ENCODE measurements around the gene WWOX.

WWOX gene

GRCh38 chr16:78882751-78883150 is 783.3 kb downstream of the WWOX start:
- Histone ChIP-seq H3K27me3 (ENCODE audit: insufficient read depth, low read length) (no peaks in the 10 kb centered on the region), H3K4me1 (ENCODE audit: insufficient read depth, low read length) (no peaks in the 10 kb centered on the region), H2AFZ (ENCODE audit: low read depth, low read length) (no peak overlapping the region), H3K36me3 (ENCODE audit: insufficient read depth, low read length) (no peaks in the 10 kb centered on the region), H3K9me3 (ENCODE audit: low read length) (no peaks in the 10 kb centered on the region), H3K4me3 (ENCODE audit: low read length) (no peak overlapping the region)

GRCh38 chr16:78884204-78884603 is 784.8 kb downstream of the WWOX start:
- Histone ChIP-seq H3K9me3 (ENCODE audit: low read length) (no peaks in the 10 kb centered on the region), H3K4me3 (ENCODE audit: low read length) (no peak overlapping the region), H3K27me3 (ENCODE audit: insufficient read depth, low read length) (no peaks in the 10 kb centered on the region), H2AFZ (ENCODE audit: low read depth, low read length) (no peak overlapping the region), H3K4me1 (ENCODE audit: insufficient read depth, low read length) (no peaks in the 10 kb centered on the region), H3K36me3 (ENCODE audit: insufficient read depth, low read length) (no peaks in the 10 kb centered on the region)

GRCh38 chr16:78889346-78889745 is 789.9 kb downstream of the WWOX start:
- no peaks in the 10 kb centered on the region for H3K36me3 ChIP-seq (ENCODE audit: insufficient read depth, low read length)
- H3K4me3 ChIP-seq (ENCODE audit: low read length) = no peak overlapping the region
- no peak overlapping the region for H2AFZ ChIP-seq (ENCODE audit: low read depth, low read length)
- H3K4me1 ChIP-seq (ENCODE audit: insufficient read depth, low read length) = no peaks in the 10 kb centered on the region
- no peaks in the 10 kb centered on the region for H3K27me3 ChIP-seq (ENCODE audit: insufficient read depth, low read length)
- H3K9me3 ChIP-seq (ENCODE audit: low read length) = no peaks in the 10 kb centered on the region

- H3K27me3 ChIP-seq (ENCODE audit: insufficient read depth, low read length) = no peaks in the 10 kb centered on the region
- no peaks in the 10 kb centered on the region for H3K36me3 ChIP-seq (ENCODE audit: insufficient read depth, low read length)
- no peaks in the 10 kb centered on the region for H3K9me3 ChIP-seq (ENCODE audit: low read length)
- no peak overlapping the region for H2AFZ ChIP-seq (ENCODE audit: low read depth, low read length)
- H3K4me3 ChIP-seq (ENCODE audit: low read length) = no peak overlapping the region
- no peaks in the 10 kb centered on the region for H3K4me1 ChIP-seq (ENCODE audit: insufficient read depth, low read length)
Measured at GRCh38 chr16:78890373-78890895, 791.0 kb downstream of the WWOX start.

- no peak overlapping the region for H3K4me3 ChIP-seq (ENCODE audit: low read length)
Measured at GRCh38 chr16:78892951-78893733, 793.7 kb downstream of the WWOX start.

GRCh38 chr16:78894886-78895285 is 795.4 kb downstream of the WWOX start:
- H3K4me3 ChIP-seq (ENCODE audit: low read length) = no peak overlapping the region
- H3K36me3 ChIP-seq (ENCODE audit: insufficient read depth, low read length) = no peaks in the 10 kb centered on the region
- no peaks in the 10 kb centered on the region for H3K27me3 ChIP-seq (ENCODE audit: insufficient read depth, low read length)
- no peaks in the 10 kb centered on the region for H3K9me3 ChIP-seq (ENCODE audit: low read length)
- no peak overlapping the region for H2AFZ ChIP-seq (ENCODE audit: low read depth, low read length)
- no peaks in the 10 kb centered on the region for H3K4me1 ChIP-seq (ENCODE audit: insufficient read depth, low read length)

More at GRCh38 chr16:78892951-78893733, 793.7 kb downstream of the WWOX start:
- Histone ChIP-seq H2AFZ (ENCODE audit: low read depth, low read length) (no peak overlapping the region), H3K36me3 (ENCODE audit: insufficient read depth, low read length) (no peaks in the 10 kb centered on the region), H3K27me3 (ENCODE audit: insufficient read depth, low read length) (no peaks in the 10 kb centered on the region), H3K4me1 (ENCODE audit: insufficient read depth, low read length) (no peaks in the 10 kb centered on the region), H3K9me3 (ENCODE audit: low read length) (no peaks in the 10 kb centered on the region)

GRCh38 chr16:78895681-78896080 is 796.2 kb downstream of the WWOX start:
- H3K4me3 ChIP-seq (ENCODE audit: low read length) = no peak overlapping the region
- H2AFZ ChIP-seq (ENCODE audit: low read depth, low read length) = no peak overlapping the region
- H3K4me1 ChIP-seq (ENCODE audit: insufficient read depth, low read length) = no peaks in the 10 kb centered on the region
- H3K27me3 ChIP-seq (ENCODE audit: insufficient read depth, low read length) = no peaks in the 10 kb centered on the region
- H3K36me3 ChIP-seq (ENCODE audit: insufficient read depth, low read length) = no peaks in the 10 kb centered on the region
- H3K9me3 ChIP-seq (ENCODE audit: low read length) = no peaks in the 10 kb centered on the region

GRCh38 chr16:78896280-78896679 is 796.8 kb downstream of the WWOX start:
- Histone ChIP-seq H3K4me1 (ENCODE audit: insufficient read depth, low read length) (no peaks in the 10 kb centered on the region), H3K36me3 (ENCODE audit: insufficient read depth, low read length) (no peaks in the 10 kb centered on the region), H3K9me3 (ENCODE audit: low read length) (no peaks in the 10 kb centered on the region), H3K27me3 (ENCODE audit: insufficient read depth, low read length) (no peaks in the 10 kb centered on the region), H3K4me3 (ENCODE audit: low read length) (no peak overlapping the region), H2AFZ (ENCODE audit: low read depth, low read length) (no peak overlapping the region)

- no peaks in the 10 kb centered on the region for H3K9me3 ChIP-seq (ENCODE audit: low read length)
- H2AFZ ChIP-seq (ENCODE audit: low read depth, low read length) = no peak overlapping the region
- no peaks in the 10 kb centered on the region for H3K27me3 ChIP-seq (ENCODE audit: insufficient read depth, low read length)
- no peaks in the 10 kb centered on the region for H3K4me1 ChIP-seq (ENCODE audit: insufficient read depth, low read length)
- no peaks in the 10 kb centered on the region for H3K36me3 ChIP-seq (ENCODE audit: insufficient read depth, low read length)
- H3K4me3 ChIP-seq (ENCODE audit: low read length) = no peak overlapping the region
Measured at GRCh38 chr16:78897299-78897698, 797.8 kb downstream of the WWOX start.

GRCh38 chr16:78900044-78900811 is 800.8 kb downstream of the WWOX start:
- no peaks in the 10 kb centered on the region for H3K4me1 ChIP-seq (ENCODE audit: insufficient read depth, low read length)
- no peaks in the 10 kb centered on the region for H3K36me3 ChIP-seq (ENCODE audit: insufficient read depth, low read length)
- H2AFZ ChIP-seq (ENCODE audit: low read depth, low read length) = no peak overlapping the region
- H3K9me3 ChIP-seq (ENCODE audit: low read length) = no peaks in the 10 kb centered on the region
- H3K27me3 ChIP-seq (ENCODE audit: insufficient read depth, low read length) = no peaks in the 10 kb centered on the region
- no peak overlapping the region for H3K4me3 ChIP-seq (ENCODE audit: low read length)

- H3K36me3 ChIP-seq (ENCODE audit: insufficient read depth, low read length) = no peaks in the 10 kb centered on the region
- H3K9me3 ChIP-seq (ENCODE audit: low read length) = no peaks in the 10 kb centered on the region
- no peaks in the 10 kb centered on the region for H3K27me3 ChIP-seq (ENCODE audit: insufficient read depth, low read length)
- H3K4me1 ChIP-seq (ENCODE audit: insufficient read depth, low read length) = peaks cover 4% of the 10 kb centered on the region
- no peak overlapping the region for H2AFZ ChIP-seq (ENCODE audit: low read depth, low read length)
- H3K4me3 ChIP-seq (ENCODE audit: low read length) = no peak overlapping the region
Measured at GRCh38 chr16:78900966-78901365, 801.5 kb downstream of the WWOX start.

- Histone ChIP-seq H3K36me3 (ENCODE audit: insufficient read depth, low read length) (no peaks in the 10 kb centered on the region), H3K27me3 (ENCODE audit: insufficient read depth, low read length) (no peaks in the 10 kb centered on the region), H2AFZ (ENCODE audit: low read depth, low read length) (no peak overlapping the region), H3K9me3 (ENCODE audit: low read length) (no peaks in the 10 kb centered on the region), H3K4me3 (ENCODE audit: low read length) (no peak overlapping the region), H3K4me1 (ENCODE audit: insufficient read depth, low read length) (peaks cover 10% of the 10 kb centered on the region)
Measured at GRCh38 chr16:78902321-78902720, 802.9 kb downstream of the WWOX start.

- no peaks in the 10 kb centered on the region for H3K36me3 ChIP-seq (ENCODE audit: insufficient read depth, low read length)
- H2AFZ ChIP-seq (ENCODE audit: low read depth, low read length) = no peak overlapping the region
- H3K9me3 ChIP-seq (ENCODE audit: low read length) = no peaks in the 10 kb centered on the region
- H3K27me3 ChIP-seq (ENCODE audit: insufficient read depth, low read length) = no peaks in the 10 kb centered on the region
- H3K4me1 ChIP-seq (ENCODE audit: insufficient read depth, low read length) = peaks cover 10% of the 10 kb centered on the region
- no peak overlapping the region for H3K4me3 ChIP-seq (ENCODE audit: low read length)
Measured at GRCh38 chr16:78903237-78903636, 803.8 kb downstream of the WWOX start.
